Activated CD8-positive, alpha-beta T cell treated with anti-CD3 and anti-CD28 coated beads for 36 hours (primary cell): ENCODE data around the gene SORCS2. TPM values are rescaled to one million over a fixed set of nuclear protein-coding genes. Genes with fewer than 3 reads are reported as not detected.

Experiments
- ATAC-seq: fragments of 200-7000 bp; cut with Tn5 transposase; one replicate; pipeline ENCODE4 v1.10.0; 2021; ENCODE audit warnings: mild to moderate bottlenecking, moderate library complexity
- CTCF ChIA-PET: fragments of 350-600 bp; sonication (Branson Sonifier 250); formaldehyde crosslinking; loops from one replicate; lab custom pipeline; 2021; ENCODE audit warnings: antibody characterized with exemption; lab: Charles Lee
- POLR2A ChIA-PET: fragments of 350-600 bp; sonication (Branson Sonifier 250); formaldehyde crosslinking; loops from one replicate; lab custom pipeline; 2021; ENCODE audit warnings: antibody characterized with exemption; lab: Charles Lee
- DNase-seq: peaks from one replicate; pipeline ENCODE4 v3.0.0-alpha.2; 2020
- H3K27ac Mint-ChIP-seq: one replicate; pipeline ENCODE4 v1.8.0; 2021; ENCODE audit warnings: mild to moderate bottlenecking, mixed read lengths
- H3K27me3 Mint-ChIP-seq: one replicate; pipeline ENCODE4 v1.8.0; 2021; ENCODE audit warnings: mixed read lengths
- H3K36me3 Mint-ChIP-seq: one replicate; pipeline ENCODE4 v1.8.0; 2021; ENCODE audit warnings: low read depth, mixed read lengths
- H3K4me1 Mint-ChIP-seq: one replicate; pipeline ENCODE4 v1.8.0; 2021; ENCODE audit warnings: low read depth, mixed read lengths
- H3K4me3 Mint-ChIP-seq: one replicate; pipeline ENCODE4 v1.8.0; 2021; ENCODE audit warnings: mild to moderate bottlenecking, moderate library complexity, mixed read lengths
- H3K9me3 Mint-ChIP-seq: one replicate; pipeline ENCODE4 v1.8.0; 2021; ENCODE audit warnings: mixed read lengths
- intact Hi-C: fragments of 100-400 bp; cut with micrococcal nuclease; formaldehyde crosslinking; loops from one replicate; pipeline ENCODE4 v1.10.0; 2022
- total RNA-seq, 2 experiments: library from RNA; stranded (reverse); gene quantifications; one replicate each; pipeline ENCODE4 v1.2.3, GENCODE V29; 2021
- TF ChIP-seq, protein P1 (sequence below): fragments of 200-600 bp; IDR thresholded peaks from one replicate; pipeline ENCODE4 v1.8.0; 2022; ENCODE audit warnings: antibody characterized with exemption, mild to moderate bottlenecking

The SORCS2 gene
- total RNA-seq, 2 experiments from 2014 or later = 0.05 TPM; not detected in 1

GRCh38 chr4:7510538-7510937, 318.2 kb downstream of the SORCS2 start:
- Mint-ChIP-seq H3K27ac (no peak overlapping the region), H3K4me1 (no peaks in the 10 kb centered on the region), H3K36me3 (no peaks in the 10 kb centered on the region), H3K9me3 (no peaks in the 10 kb centered on the region), H3K4me3 (no peak overlapping the region), H3K27me3 (peaks cover 18% of the 10 kb centered on the region)
- DNase-seq (no peak), ATAC-seq (no peak)
- TF ChIP-seq, protein P1, sequence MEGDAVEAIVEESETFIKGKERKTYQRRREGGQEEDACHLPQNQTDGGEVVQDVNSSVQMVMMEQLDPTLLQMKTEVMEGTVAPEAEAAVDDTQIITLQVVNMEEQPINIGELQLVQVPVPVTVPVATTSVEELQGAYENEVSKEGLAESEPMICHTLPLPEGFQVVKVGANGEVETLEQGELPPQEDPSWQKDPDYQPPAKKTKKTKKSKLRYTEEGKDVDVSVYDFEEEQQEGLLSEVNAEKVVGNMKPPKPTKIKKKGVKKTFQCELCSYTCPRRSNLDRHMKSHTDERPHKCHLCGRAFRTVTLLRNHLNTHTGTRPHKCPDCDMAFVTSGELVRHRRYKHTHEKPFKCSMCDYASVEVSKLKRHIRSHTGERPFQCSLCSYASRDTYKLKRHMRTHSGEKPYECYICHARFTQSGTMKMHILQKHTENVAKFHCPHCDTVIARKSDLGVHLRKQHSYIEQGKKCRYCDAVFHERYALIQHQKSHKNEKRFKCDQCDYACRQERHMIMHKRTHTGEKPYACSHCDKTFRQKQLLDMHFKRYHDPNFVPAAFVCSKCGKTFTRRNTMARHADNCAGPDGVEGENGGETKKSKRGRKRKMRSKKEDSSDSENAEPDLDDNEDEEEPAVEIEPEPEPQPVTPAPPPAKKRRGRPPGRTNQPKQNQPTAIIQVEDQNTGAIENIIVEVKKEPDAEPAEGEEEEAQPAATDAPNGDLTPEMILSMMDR = no peak
- ChIA-PET CTCF (no interaction called here), POLR2A (no interaction called here)
- intact Hi-C loops = no loop called here

GRCh38 chr4:7511525-7511924, 319.2 kb downstream of the SORCS2 start:
- H3K9me3 Mint-ChIP-seq = no peaks in the 10 kb centered on the region
- TF ChIP-seq, protein P1 = no peak
- H3K4me1 Mint-ChIP-seq = no peaks in the 10 kb centered on the region
- DNase-seq (no peak), ATAC-seq (no peak)
- H3K4me3 Mint-ChIP-seq = no peak overlapping the region
- no peaks in the 10 kb centered on the region for H3K36me3 Mint-ChIP-seq
- peaks cover 21% of the 10 kb centered on the region for H3K27me3 Mint-ChIP-seq
- no peak overlapping the region for H3K27ac Mint-ChIP-seq
- ChIA-PET CTCF (no interaction called here), POLR2A (no interaction called here)
- intact Hi-C loops = no loop called here

- H3K27me3 Mint-ChIP-seq = peaks cover 19% of the 10 kb centered on the region
- H3K27ac Mint-ChIP-seq = no peak overlapping the region
- DNase-seq = no peak
- no peaks in the 10 kb centered on the region for H3K36me3 Mint-ChIP-seq
- POLR2A ChIA-PET = no interaction called here
- TF ChIP-seq, protein P1 = no peak
- ATAC-seq = no peak
- CTCF ChIA-PET = no interaction called here
- no peak overlapping the region for H3K4me3 Mint-ChIP-seq
- no peaks in the 10 kb centered on the region for H3K9me3 Mint-ChIP-seq
- H3K4me1 Mint-ChIP-seq = no peaks in the 10 kb centered on the region
- intact Hi-C loops = no loop called here
These were observed 320.1 kb downstream of the SORCS2 start for GRCh38 chr4:7512428-7512827.

GRCh38 chr4:7512946-7513345, 320.6 kb downstream of the SORCS2 start:
- Mint-ChIP-seq H3K4me1 (no peaks in the 10 kb centered on the region), H3K9me3 (no peaks in the 10 kb centered on the region), H3K4me3 (no peak overlapping the region), H3K27ac (no peak overlapping the region), H3K36me3 (no peaks in the 10 kb centered on the region), H3K27me3 (peaks cover 19% of the 10 kb centered on the region)
- no peak for ATAC-seq
- POLR2A ChIA-PET = no interaction called here
- CTCF ChIA-PET = no interaction called here
- TF ChIP-seq, protein P1 = no peak
- no peak for DNase-seq
- intact Hi-C loops = no loop called here

DNA sequence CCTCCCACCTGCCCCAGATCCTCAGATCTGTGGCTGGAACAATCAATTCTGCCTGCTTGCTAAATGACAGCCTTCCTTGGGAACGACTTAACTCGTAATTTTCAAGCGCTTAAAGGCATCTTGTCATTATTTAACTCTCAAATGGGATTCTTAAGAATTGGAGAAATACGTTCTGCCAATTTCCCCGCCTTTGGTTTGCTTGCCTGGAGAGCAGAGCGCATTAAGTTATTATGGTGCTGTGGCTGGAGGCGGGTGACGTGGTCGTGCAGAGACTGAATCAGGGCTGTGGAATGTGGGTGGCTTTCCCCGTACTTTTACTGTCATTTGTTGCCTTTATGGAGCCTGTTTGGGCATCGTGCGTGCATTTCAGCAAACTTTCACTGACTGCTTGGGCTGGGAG, 321.3 kb downstream of the SORCS2 start:
- no peak overlapping the region for H3K27ac Mint-ChIP-seq
- TF ChIP-seq, protein P1 = no peak
- no peaks in the 10 kb centered on the region for H3K9me3 Mint-ChIP-seq
- ATAC-seq (no peak), DNase-seq (no peak)
- H3K27me3 Mint-ChIP-seq = peaks cover 18% of the 10 kb centered on the region
- no peak overlapping the region for H3K4me3 Mint-ChIP-seq
- intact Hi-C loops = no loop called here
- no peaks in the 10 kb centered on the region for H3K4me1 Mint-ChIP-seq
- ChIA-PET CTCF (interaction anchor here (0.6 kb wide), 1 partner anchor 106 kb away, joined by 5 read pairs; no protein-coding TSS in a partner anchor), POLR2A (no interaction called here)
- H3K36me3 Mint-ChIP-seq = no peaks in the 10 kb centered on the region
